ENCODE results near the gene AFMID. TPM values are rescaled to one million over a fixed set of nuclear protein-coding genes. Genes with fewer than 3 reads are reported as not detected.
A peak's percentile ranks its signal among the peaks of the same experiment; 100 is the strongest.

Gene AFMID
- total and polyA plus RNA-seq, 2 of the 13 experiments (the other 11 are each of a cell fraction or from before 2014, with no cell fraction given) = 249 to 270 TPM

DNA sequence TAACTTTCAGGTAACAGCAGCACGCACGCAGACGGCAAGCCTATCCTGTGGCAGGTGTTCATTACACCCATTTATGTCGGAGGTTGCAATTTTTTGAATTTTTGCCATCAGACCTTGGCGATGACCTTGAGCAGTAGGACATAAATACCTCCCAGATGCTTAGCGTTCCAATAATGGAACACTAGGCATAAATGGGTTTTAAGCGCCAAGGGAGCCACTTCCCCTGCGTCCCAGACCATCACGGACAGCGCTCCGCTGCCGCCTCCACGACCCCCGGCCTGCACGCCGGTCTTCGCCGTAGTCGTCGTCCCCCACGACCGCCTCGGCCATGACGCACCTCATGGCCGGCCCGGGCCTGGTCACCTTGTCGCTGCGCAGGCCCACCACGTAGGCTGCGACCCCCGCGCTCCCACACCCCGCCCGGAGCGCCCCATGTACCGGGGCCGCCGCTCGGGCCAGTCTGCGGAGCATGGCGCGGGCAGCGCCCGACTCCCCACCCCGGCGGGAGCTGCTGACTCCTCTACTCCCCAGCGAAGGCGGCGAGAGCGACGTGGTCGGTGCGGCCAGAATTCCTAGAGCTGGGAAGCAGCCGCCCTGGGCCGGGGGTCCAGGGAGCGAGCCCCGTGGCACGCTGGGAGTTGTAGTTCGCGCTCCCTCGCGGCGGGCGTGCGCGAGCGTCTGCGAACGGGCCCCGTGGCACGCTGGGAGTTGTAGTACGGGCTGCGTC, 66.9 kb downstream of the AFMID start (continued):
- TF ChIP-seq, protein P1, sequence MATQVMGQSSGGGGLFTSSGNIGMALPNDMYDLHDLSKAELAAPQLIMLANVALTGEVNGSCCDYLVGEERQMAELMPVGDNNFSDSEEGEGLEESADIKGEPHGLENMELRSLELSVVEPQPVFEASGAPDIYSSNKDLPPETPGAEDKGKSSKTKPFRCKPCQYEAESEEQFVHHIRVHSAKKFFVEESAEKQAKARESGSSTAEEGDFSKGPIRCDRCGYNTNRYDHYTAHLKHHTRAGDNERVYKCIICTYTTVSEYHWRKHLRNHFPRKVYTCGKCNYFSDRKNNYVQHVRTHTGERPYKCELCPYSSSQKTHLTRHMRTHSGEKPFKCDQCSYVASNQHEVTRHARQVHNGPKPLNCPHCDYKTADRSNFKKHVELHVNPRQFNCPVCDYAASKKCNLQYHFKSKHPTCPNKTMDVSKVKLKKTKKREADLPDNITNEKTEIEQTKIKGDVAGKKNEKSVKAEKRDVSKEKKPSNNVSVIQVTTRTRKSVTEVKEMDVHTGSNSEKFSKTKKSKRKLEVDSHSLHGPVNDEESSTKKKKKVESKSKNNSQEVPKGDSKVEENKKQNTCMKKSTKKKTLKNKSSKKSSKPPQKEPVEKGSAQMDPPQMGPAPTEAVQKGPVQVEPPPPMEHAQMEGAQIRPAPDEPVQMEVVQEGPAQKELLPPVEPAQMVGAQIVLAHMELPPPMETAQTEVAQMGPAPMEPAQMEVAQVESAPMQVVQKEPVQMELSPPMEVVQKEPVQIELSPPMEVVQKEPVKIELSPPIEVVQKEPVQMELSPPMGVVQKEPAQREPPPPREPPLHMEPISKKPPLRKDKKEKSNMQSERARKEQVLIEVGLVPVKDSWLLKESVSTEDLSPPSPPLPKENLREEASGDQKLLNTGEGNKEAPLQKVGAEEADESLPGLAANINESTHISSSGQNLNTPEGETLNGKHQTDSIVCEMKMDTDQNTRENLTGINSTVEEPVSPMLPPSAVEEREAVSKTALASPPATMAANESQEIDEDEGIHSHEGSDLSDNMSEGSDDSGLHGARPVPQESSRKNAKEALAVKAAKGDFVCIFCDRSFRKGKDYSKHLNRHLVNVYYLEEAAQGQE (IDR thresholded peaks at IDR 0.05; ENCODE audit: borderline replicate concordance in 1 of 2, low read depth in 1 of 2, low read length in 2 of 2) = peak in 1 of 2 experiments; percentile 9; a peak in 1 of 4 replicates
- TF ChIP-seq BHLHE40 (IDR thresholded peaks at IDR 0.05; ENCODE audit: low read length) = no peak
- TF ChIP-seq ZNF441 (CRISPR knock-in tag; IDR thresholded peaks at IDR 0.05; ENCODE audit: borderline replicate concordance) = no peak
- TF ChIP-seq ZSCAN21 (CRISPR knock-in tag; IDR thresholded peaks at IDR 0.05; ENCODE audit: borderline replicate concordance) = peak; percentile 96
- TF ChIP-seq HCFC1 (IDR thresholded peaks at IDR 0.05; ENCODE audit: low read depth, low read length) = peak; percentile 98
- no peak for TF ChIP-seq ZNF766 (CRISPR knock-in tag; IDR thresholded peaks at IDR 0.05; ENCODE audit: borderline replicate concordance)
- TF ChIP-seq ZNF317 (CRISPR knock-in tag; IDR thresholded peaks at IDR 0.05) = peak; percentile 68; the same call in 1 of the 2 replicates
- TF ChIP-seq TAF1 (CRISPR knock-in tag; IDR thresholded peaks at IDR 0.05) = peak; percentile 89
- peak; percentile 89 for TF ChIP-seq ETV6 (CRISPR knock-in tag; conservative IDR thresholded peaks at IDR 0.05)
- no peak for TF ChIP-seq SKI (IDR thresholded peaks at IDR 0.05; ENCODE audit: partially characterized antibody)
- TF ChIP-seq, protein P2, sequence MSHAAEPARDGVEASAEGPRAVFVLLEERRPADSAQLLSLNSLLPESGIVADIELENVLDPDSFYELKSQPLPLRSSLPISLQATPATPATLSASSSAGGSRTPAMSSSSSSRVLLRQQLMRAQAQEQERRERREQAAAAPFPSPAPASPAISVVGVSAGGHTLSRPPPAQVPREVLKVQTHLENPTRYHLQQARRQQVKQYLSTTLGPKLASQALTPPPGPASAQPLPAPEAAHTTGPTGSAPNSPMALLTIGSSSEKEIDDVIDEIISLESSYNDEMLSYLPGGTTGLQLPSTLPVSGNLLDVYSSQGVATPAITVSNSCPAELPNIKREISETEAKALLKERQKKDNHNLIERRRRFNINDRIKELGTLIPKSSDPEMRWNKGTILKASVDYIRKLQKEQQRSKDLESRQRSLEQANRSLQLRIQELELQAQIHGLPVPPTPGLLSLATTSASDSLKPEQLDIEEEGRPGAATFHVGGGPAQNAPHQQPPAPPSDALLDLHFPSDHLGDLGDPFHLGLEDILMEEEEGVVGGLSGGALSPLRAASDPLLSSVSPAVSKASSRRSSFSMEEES (CRISPR knock-in tag; IDR thresholded peaks at IDR 0.05) = peak; percentile 49
- TF ChIP-seq ZFP36L1 (CRISPR knock-in tag; IDR thresholded peaks at IDR 0.05) = peak; percentile 96
- TF ChIP-seq, protein P3, sequence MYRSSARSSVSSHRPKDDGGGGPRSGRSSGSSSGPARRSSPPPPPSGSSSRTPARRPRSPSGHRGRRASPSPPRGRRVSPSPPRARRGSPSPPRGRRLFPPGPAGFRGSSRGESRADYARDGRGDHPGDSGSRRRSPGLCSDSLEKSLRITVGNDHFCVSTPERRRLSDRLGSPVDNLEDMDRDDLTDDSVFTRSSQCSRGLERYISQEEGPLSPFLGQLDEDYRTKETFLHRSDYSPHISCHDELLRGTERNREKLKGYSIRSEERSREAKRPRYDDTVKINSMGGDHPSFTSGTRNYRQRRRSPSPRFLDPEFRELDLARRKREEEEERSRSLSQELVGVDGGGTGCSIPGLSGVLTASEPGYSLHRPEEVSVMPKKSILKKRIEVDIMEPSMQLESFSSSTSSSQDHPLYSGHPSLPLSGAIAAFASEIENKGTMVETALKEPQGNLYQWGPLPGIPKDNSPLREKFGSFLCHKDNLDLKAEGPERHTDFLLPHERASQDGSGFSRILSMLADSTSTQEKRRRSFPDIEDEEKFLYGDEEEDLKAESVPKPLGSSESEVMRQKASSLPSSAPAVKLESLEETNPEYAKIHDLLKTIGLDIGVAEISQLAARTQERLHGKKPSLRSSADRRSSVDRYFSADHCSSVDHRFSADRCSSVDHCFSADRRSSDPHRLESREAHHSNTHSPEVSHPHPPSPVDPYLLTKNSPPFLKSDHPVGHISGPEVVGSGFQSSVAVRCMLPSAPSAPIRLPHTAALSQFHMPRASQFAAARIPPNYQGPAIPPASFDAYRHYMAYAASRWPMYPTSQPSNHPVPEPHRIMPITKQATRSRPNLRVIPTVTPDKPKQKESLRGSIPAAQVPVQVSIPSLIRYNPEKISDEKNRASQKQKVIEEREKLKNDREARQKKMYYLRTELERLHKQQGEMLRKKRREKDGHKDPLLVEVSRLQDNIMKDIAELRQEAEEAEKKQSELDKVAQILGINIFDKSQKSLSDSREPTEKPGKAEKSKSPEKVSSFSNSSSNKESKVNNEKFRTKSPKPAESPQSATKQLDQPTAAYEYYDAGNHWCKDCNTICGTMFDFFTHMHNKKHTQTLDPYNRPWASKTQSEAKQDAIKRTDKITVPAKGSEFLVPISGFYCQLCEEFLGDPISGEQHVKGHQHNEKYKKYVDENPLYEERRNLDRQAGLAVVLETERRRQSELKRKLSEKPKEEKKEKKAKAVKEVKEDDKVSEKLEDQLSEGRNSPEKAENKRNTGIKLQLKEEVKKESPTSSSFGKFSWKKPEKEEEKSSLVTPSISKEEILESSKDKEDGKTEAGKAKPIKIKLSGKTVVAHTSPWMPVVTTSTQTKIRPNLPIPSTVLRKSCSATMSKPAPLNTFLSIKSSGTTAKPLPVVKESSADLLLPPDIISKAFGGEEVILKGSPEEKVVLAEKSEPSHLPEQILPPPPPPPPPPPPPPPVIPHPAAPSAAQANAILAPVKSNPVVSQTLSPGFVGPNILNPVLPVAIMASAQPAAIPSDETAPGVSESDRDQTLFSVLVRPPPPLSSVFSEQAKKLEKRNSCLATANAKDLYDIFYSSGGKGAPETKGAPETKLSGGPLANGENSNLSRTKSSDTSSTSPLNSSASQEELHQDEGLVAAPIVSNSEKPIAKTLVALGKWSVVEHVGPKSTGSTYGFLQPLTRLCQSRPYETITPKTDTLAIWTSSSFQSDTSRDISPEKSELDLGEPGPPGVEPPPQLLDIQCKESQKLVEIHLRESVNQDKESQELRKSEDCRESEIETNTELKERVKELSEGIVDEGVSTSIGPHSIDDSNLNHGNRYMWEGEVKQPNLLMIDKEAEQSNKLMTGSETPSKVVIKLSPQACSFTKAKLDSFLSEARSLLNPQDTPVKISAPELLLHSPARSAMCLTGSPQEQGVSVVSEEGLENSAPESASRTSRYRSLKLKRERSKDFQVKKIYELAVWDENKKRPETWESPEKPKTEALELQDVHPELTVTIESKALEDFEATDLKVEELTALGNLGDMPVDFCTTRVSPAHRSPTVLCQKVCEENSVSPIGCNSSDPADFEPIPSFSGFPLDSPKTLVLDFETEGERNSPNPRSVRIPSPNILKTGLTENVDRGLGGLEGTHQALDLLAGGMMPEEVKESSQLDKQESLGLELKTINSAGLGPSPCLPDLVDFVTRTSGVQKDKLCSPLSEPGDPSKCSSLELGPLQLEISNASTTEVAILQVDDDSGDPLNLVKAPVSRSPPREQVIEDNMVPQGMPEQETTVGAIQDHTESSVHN (CRISPR knock-in tag; IDR thresholded peaks at IDR 0.05) = no peak; the same call in 1 of the 2 replicates
- TF ChIP-seq, protein P4, sequence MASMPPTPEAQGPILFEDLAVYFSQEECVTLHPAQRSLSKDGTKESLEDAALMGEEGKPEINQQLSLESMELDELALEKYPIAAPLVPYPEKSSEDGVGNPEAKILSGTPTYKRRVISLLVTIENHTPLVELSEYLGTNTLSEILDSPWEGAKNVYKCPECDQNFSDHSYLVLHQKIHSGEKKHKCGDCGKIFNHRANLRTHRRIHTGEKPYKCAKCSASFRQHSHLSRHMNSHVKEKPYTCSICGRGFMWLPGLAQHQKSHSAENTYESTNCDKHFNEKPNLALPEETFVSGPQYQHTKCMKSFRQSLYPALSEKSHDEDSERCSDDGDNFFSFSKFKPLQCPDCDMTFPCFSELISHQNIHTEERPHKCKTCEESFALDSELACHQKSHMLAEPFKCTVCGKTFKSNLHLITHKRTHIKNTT (CRISPR knock-in tag; IDR thresholded peaks at IDR 0.05) = no peak

All from HepG2 (cell line).